ENCODE measurements around the gene TOR1A. TPM values are rescaled to one million over a fixed set of nuclear protein-coding genes. Genes with fewer than 3 reads are reported as not detected.
"Not testable (repeated sequence)": the region's sequence is repeated elsewhere in the genome, so short reads cannot be mapped to it uniquely, and the experiment has no call there.

The TOR1A gene
- total RNA-seq, 1 donor from 2014 or later = 26.3 TPM

DNA sequence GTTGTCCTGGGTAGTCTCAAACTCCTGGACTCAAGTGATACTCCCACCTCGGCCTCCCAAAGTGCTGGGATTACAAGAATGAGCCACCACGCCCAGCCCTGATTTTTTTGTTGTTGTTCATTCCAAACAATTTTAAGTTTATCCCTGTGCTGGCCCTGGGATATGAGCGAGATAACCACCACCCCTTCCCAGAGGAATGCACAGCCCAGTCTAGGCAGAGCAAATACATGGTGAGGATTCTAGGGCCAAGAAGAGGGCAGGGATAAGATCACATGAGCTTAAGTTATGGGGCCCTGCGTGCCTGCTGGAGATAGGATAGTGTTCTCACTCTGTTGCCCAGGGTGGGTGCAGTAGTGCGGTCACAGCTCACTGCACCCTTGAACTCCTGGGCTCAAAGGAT, 42.0 kb downstream of the TOR1A start:
- no peak for DNase-seq

DNA sequence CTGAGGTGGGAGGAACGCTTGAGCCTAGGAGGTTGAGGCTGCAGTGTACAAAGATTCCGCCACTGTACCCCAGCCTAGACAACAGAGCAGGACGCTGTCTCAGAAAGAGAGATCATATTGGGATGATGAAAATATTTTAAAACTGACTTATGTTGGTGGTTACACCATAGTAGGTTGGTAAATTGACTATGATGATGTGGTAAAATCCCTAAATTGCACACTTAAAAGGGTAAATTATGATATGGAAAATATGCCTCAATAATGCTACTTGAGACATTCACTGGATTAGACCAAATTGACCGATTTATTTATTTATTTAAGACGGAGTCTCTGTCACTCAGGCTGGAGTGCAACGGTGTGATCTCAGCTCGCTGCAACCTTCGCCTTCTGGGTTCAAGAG, 42.8 kb downstream of the TOR1A start:
- DNase-seq = no peak

DNA sequence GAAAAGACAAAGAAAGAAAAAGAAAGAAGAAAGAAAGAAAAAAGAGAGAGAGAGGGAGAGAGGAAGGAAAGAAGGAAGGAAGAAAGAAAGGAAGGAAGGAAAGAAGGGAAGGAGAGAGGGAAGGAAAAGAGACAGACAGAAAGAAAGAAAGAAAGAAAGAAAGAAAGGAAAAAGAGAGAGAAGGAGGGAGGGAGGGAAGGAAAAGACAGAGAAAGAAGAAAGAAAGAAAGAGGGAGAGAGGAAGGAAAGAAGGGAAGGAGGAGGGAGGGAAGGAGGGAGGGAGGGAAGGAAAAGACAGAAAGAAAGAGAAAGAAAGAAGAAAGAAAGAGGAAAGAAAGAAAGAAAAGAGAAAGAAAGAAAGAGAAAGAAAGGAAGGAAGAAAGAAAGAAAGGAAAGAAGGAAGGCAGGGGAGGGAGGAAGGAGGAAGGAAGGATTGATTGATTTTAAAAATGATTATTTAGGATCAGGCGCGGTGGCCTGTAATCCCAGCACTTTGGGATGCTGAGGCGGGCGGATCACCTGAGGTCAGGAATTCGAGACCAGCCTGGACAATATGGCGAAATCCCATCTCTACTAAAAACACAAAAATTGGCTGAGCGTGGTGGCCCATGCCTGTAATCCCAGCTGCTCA, 44.3 kb downstream of the TOR1A start:
- no peak for DNase-seq

DNA sequence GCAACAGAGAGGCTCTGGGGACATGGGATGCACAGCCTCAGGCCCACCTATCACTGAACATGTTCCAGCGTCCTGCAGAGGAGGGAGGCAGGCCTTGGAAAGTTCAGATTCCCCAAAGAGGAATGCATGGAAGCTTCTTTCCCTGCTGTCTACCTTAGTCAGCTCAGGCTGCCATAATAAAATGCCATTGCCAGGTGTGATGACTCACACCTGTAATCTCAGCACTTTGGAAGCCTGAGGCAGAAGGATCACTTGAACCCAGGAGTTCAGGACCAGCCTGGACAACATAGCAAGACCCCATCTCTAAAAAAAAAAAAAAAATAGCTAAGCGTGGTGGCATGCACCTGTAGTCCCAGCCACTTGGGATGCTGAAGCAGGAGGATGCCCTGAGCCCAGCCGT, 45.5 kb downstream of the TOR1A start:
- no peak for DNase-seq

DNA sequence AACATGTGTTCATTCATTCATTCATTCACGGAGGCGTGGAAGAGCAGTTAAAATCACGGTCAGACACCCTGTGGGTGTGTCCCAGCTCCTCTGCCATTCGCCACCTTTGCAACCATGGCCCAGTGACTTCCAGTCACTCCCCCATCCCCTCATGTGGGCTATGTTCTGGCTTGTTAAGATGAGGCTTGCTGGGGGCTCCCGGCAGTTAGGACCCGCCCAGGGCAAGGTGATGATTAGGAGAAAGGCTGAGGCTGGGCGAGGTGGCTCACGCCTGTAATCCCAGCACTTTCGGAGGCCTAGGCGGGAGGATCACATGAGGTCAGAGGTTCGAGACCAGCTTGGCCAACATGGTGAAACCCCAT, 46.2 kb downstream of the TOR1A start:
- DNase-seq = no peak

DNA sequence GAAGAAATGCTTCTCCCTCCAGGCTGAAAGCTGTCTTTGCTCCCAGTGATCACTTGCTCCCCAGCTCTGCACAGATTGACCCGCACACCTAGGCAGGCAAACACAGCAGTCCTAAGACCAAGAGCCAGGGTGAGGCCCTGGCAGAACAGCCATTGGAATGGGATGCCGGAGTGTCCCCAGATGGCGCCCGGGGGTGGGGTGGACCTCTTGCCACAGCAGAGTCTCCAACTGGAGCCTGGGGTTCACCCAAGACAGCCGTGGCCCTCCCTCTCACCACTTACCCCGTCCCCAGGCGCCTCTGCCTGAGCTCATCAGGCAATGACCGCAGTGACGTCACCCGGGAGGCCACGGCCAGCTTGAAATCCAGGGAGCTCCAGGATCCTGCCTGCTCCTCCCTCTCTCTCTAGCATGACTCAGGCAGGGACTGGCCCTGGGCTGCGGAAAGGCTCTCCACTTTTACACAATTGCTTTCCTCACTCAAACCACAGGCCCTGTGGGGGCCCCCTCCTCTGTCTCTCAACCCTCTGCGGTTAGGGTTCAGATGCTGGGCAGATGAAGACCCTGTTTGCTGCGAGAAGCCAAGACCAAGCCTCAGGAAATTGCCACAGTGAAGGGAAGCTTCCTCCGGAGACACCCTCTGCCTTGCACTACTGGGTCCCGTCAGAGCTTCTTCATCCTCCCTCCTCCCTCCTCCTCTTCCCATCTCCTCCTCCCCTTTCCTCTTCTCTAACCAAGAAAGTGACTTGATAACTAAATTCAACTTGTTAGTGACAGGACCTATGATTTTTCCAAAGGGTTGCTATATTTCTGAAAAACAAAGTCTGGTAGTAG, 46.8 kb downstream of the TOR1A start:
- peak; percentile 89 for DNase-seq

DNA sequence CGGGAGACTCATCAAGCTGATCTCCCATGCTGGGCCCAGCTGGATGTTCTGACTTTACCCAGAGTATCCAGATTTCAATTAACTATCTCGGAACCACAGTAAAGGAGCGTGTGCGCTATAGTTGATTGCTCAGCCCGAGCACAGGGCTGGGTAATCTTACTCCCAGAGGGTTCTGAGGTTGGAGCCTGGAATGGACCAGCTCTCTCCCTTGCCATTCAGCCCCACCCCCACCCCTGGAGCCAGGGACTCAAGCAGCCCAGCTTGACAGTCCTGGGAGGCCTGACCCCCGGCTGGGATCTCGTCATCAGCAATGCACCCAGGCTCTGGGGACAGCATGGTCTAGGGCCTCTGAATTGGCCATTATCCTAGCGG, 47.4 kb downstream of the TOR1A start:
- no peak for DNase-seq

DNA sequence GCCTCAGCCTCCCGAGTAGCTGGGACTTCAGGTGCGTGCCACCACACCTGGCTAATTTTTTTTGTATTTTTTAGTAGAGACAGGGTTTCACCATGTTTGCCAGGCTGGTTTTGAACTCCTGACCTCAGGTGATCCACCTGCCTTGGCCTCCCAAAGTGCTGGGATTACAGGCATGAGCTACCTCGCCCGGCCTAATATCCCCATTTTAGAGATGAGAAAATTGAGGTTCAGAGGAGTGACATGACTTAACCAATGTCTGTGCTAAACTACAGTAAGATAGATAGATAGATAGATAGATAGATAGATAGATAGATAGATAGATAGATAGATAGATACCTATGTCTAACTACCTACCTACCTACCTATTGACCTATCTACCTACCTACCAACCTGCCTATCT, 47.8 kb downstream of the TOR1A start:
- not testable (repeated sequence) for DNase-seq

DNA sequence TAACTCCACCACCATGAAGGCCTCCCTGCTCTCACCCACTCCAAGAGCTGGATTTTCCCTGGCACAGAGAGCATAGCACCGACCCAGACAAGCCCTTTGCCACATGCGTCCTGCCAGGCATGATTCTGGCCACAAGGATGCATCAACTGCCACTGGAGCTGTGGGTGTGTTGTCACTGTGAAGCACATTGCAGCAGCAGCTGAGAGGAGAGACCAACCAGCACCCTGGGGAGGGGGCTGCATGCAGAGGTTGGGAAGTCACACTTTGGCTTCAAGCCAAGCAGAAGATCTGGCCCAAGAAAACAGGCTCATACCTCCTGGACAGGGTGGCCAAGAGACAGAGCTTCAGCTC, 48.5 kb downstream of the TOR1A start:
- no peak for DNase-seq

DNA sequence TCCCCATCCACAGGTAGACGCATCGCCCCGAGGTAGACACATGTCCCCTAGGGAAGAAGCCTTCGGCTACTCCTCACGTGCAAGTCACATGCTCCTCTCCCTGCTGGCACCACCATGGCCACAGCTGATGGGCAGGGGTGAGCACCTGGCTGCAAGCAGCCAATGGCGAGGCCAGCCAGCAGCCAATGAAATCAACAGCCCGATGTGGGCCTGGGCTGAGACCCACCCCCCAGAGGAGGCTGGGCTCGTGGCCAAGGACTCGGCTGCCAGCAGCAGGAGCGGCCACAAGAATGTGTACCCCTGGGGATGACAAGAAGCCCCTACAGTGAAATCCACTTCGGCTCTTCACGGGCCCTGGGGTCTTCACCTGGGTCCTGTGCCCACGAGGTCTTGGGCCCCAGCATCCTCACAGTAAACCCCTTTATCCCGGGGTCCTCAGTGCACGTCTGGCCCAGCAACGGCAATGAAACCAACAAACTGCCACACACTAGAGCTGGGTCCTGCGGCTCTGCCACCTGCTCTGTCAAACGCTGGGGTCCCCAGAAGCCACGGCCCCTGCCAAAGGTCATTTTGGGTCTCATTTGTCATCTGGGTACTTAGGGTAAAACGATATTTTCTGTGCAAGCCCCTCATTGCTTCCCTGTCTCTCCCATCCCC, 49.0 kb downstream of the TOR1A start:
- DNase-seq = no peak

DNA sequence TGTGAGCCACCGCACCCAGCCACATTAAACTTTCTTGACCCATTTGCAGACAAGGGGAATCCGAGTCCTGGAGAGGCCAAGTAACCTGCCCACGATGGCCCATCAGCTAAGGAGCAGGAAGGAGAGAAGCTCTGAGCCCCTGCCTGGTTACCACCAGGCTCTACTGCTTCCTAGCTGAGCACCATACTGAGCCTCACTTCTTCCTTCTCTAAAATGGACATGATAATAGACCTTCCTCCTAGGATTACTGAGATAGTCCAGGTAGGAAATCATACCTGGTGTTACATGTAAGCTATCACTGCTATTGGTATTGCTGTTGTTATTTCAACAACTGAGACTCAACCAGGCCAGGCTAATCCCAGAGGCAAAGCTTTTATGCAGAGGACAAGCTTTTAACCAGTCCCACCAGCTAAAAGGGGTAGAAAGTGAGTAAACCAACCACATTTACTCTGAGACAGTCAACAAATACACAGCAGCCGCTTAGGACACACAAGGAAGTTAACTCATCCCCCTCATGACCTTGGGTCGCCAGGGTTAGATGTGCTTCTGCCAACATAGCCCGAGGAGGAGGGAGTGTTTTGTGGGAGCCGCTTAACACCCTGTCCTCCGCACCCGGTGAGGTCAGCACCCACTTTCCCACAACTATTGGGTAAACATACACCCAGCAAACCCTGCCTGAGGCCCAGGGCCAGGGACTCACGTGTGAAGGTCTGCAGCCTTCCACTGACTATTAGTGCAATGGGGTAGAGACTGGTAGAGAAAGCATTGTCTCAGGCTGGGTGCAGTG, 50.5 kb downstream of the TOR1A start:
- no peak for DNase-seq

DNA sequence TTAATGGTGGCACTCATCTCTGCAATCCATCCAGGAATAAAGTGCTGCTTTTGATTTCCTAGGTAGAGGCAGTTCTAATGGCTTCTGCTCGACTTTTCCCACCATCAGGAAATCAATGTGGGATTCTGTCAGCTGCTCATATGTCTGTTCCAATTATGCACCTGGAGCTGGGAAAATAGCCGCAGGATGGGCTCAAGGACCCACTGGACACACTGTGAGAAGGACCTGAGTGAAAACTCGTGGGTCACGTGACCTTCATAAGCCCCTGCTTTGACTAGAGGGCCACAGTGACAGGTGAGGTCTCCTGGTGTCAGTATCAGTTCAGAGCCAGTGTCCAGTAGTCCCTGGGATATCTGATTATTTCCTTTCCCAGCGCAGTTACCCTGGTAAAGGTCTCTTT, 53.2 kb downstream of the TOR1A start:
- no peak for DNase-seq

DNA sequence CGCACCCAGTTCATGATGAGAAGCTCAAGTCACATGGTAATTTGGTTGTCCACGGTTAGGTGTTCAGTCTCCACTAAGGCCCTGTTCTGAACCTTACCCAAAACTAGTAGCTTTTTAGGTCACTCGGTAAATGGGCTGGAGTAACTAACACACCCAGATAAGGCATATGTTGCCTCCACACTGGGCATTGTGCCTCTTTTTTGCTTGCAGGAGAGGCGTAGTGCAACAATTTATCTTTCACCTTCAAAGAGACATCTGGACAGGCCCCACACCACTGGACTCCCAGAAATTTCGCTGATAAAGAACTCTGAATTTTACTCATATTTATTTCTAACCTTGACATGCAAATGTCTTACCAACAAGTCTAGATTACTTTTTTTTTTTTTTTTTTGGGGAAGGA, 54.3 kb downstream of the TOR1A start:
- no peak for DNase-seq

DNA sequence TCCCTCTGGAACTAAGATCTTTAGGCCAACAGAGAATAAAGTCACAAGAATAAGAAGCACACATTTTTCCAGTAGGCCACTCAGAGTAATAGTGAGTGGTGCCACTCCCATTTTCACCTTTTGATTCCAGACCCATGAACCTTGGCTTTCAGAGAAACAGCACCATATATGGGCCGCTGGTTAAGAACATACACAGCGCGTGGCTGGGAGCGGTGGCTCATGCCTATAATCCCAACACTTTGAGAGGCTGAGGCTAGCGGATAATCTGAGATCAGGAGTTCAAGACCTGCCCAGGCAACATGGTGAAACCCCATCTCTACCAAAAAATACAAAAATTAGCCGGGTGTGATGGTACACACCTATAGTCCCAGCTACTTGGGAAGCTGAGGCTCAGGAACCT, 55.5 kb downstream of the TOR1A start:
- no peak for DNase-seq

DNA sequence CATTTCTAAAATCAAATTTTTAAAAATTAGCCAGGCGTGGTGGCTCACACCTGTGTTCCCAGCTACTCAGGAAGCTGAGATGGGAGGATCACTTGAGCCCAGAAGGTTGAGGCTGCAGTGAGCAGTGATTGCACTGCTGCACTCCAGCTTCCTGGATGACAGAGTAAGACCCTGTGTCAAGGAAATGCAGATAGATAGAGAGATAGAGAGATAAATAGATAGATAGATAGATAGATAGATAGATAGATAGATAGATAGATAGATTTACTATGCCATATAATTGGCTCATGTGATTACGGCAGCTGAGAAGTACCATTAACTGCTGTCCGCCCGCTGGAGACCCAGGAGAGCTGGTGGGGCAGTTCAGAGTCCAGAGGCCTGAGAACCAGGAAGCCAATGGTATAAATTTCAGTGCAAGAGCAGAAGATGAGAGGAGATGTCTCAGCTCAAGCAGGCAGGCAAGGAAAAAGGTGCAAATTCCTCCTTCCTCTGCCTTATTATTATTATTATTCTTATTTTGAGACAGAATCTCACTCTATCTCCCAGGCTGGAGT, 58.1 kb downstream of the TOR1A start:
- DNase-seq = no peak

DNA sequence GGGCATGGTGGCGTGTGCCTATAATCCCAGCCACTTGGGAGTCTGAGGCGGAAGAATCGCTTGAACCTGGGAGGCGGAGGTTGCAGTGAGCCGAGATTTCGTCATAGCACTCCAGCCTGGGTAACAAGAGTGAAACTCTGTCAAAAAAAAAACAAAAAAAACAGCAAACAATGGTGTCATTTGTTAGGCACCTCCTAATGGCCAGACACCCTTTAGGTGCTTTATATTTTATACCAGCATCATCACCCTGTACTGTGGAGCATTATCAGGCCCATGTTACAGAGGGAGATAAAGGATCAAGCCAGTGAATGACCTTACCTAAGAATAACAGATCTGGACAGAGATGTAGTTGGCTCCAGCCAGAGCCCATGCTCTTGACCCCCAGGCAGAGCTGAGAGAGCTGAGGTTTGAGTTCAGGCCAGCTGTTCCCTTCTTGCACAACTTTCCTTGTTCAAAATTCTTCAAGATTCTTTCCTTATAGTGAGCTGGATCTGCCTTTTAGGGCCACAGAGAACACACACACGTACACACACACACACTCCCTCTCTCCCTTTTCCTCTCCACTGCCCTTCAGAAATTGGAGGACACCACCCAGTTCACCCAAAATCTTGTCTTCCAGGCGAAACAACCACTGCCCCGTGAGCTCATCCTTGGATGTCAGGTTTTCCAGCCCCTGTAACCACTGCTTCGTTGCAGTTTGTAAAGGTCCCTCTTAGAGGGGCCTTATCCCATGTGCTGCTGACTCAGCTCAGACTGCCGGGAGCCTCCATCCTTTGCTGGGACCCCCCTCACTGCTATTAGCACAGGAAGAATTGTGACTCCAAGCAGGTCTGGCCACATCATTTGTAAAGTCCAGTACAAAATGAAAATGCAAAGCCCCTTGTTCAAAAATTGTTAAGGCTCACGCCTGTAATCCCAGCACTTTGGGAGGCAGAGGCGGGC, 60.7 kb downstream of the TOR1A start:
- peak; percentile 21 for DNase-seq

Small RNAs within 50 kb of the gene (small RNA-seq; reads per million reads assigned to genes)
- gene MIR6855 (ENCODE audit: low replicate concordance) = not detected

Other genes starting within 250 kb of the TOR1A start
- not detected for gene C9orf50, start 203.0 kb downstream of the TOR1A start, total RNA-seq
- gene NTMT1, start 198.0 kb downstream of the TOR1A start, total RNA-seq = 31.5 TPM
- 11.7 TPM for gene ASB6, start 182.0 kb downstream of the TOR1A start, total RNA-seq
- gene PRRX2, start 158.5 kb downstream of the TOR1A start, total RNA-seq = 6.9 TPM
- gene PTGES, start 71.1 kb downstream of the TOR1A start, total RNA-seq = 7.5 TPM
- 24.4 TPM for gene TOR1B, start 21.0 kb downstream of the TOR1A start, total RNA-seq
- gene C9orf78, start 11.1 kb upstream of the TOR1A start, total RNA-seq = 37.2 TPM
- gene USP20, start 11.3 kb upstream of the TOR1A start, total RNA-seq = 11.8 TPM
- gene FNBP1, start 219.1 kb upstream of the TOR1A start, total RNA-seq = 38.2 TPM
- 30.0 TPM for gene GPR107, start 229.8 kb upstream of the TOR1A start, total RNA-seq

Measured in tongue (tissue), 3 donors.